GM21619 (cell line): ENCODE measurements around the gene APBB2.

Experiments used
- ATAC-seq: cut with Tn5 transposase; IDR thresholded peaks from one replicate; pipeline ENCODE4 v1.9.1; 2021; ENCODE audit not compliant: unreplicated experiment

The APBB2 gene

GRCh38 chr4:41110050-41110449 lies 104.3 kb downstream of the APBB2 start:
- ATAC-seq = no peak

- ATAC-seq = no peak
Measured at GRCh38 chr4:41108481-41108880, 105.9 kb downstream of the APBB2 start.

DNA sequence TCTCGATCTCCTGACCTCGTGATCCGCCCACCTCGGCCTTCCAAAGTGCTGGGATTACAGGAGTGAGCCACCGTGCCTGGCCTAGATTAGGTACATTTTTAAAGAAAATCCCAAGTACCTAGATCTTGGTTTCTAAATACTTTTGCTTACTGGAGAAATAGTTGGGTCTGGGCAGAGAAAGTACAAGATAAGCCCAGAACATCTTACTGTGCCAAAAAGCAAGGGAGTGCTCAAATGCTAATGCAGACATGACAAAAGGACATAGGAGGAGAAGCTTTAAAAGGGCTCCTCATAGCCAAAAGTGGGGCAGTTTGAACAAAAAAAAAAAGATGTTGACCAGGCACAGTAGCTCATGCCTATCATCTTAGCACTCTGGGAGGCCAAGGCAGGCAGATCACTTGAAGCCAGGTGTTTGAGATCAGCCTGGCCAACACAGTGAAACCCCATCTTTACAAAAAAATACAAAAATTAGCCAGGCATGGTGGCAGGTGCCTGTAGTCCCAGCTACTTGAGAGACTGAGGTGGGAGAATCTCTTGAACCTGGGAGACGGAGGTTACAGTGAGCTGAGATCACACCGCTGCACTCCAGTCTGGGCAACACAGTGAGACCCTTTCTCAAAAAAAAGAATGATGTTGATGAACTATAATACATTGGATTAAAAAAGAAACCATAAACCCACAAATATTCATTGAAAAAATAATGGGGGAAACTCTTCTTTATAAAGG lies 107.5 kb downstream of the APBB2 start:
- ATAC-seq = no peak

DNA sequence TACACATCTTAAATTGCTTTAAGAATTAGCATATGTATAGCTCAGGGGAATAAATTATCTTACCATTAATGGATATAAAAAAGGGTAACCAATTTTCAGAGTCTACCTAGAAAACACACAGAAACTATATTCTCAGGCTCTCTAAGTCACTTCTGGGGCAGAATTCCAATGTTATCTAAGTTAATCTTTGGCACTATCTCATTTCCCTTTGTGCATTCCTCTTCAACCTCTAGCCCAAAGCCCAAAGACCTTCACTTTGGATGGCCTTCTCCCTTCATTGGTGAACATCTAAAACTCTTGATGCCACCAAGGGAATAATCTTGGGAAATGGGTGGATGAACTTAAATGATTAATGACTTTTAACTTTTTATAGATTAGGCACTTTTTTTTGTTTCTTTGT lies 108.3 kb downstream of the APBB2 start:
- ATAC-seq = no peak

DNA sequence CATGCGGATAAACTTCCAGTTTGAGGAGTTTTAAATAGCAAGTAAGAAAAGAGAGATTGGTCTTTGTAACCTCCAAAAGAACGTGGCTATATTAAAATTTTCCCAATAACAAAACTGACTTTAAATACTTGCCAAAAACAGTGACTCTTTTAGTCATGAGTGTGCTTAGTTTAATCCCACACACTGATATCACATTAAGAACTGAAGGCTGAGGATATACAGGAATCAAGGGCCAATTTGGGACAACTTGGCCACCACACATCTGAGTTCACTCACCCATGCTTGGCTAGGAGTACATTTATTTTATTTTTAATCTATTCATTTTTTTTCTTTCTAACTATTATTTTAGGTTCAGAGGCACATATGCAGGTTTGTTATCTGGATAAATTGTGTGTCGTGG lies 110.2 kb downstream of the APBB2 start:
- ATAC-seq = no peak

DNA sequence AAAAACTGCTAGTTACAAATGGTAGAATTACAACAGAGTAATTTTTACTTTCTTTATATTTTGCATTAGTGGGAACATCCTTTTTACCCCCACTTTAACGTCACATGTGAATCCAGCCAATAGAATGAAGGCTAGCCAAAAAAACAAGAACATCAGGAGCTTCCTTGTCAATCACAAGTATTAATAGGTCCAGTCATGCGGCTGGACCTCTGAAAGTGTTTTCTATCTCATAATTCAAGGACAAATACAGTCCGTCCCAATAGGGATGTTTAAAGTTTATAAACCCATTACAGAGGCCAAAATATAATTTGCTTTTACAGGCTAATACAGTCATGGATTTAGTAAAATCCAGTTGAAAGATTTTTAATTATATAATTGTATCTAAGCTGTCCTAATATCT lies 110.7 kb downstream of the APBB2 start:
- ATAC-seq = no peak

DNA sequence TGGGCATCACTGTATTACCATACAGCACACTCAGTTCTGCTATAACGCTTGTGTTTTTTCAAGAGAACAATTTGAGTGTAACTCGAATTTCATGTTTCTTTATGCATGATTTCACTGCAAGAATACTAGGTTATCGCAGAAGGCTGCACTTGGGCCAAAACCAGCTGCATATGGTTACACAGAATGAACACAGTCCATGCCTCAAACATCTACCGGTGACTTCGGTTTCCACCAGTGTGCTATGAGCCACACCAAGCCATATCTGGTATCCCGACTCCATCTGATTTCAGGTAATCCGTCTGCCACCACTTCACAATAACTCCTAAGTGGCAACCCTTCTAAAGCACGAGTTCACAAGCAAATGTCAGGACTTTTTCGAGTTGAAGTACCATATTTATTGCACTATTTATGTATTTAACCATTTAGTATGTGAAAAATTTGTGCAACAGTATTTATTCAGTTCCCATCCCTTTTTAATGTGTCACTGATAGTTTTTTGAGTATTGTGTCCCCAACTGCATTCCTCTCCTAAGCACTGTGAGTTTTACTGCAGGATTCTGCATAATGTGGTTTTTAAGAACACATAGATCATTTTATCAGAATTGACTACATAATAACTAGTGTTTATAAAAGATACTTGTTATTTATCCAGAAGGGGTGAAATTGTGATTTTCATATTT lies 111.8 kb downstream of the APBB2 start:
- no peak for ATAC-seq

- no peak for ATAC-seq
Measured at GRCh38 chr4:41098093-41099048, 116.0 kb downstream of the APBB2 start.

- no peak for ATAC-seq
Measured at GRCh38 chr4:41095973-41096372, 118.4 kb downstream of the APBB2 start.

GRCh38 chr4:41095192-41095872 lies 119.0 kb downstream of the APBB2 start:
- ATAC-seq = no peak

- ATAC-seq = no peak
Measured at GRCh38 chr4:41092128-41092527, 122.2 kb downstream of the APBB2 start.

- ATAC-seq = no peak
Measured at GRCh38 chr4:41081847-41082246, 132.5 kb downstream of the APBB2 start.

- ATAC-seq = no peak
Measured at GRCh38 chr4:41080976-41081375, 133.4 kb downstream of the APBB2 start.

DNA sequence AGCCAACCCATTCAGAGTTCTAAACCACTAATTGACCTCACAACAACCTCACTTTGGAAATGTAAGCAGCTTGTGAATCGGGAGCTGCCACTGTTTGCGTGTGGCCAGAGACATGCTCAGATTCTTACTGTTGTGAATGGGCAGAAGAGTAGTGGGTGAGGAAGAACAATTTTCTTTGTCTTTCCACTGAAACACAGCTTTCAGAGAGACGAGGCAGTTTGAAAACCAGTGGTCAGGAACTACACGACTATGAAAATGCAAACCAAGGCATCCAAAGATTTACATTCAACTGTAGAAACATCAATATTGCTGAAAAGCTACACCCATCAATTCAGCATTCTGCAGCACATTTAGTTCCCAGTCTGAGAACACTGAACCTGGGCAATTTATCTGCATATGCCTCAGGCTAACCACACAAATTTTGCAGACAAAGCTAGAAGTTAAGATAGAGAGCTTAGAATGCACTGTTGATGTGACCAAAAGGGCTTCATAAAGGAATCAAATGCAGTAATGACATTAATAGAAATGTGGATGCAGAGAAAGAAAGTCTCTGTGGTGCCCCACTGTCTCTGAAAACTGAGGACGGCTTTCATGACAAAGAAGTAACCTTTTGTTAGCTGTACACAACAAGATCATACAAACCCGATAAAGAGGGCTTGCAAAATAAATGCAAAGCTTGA lies 134.3 kb downstream of the APBB2 start:
- ATAC-seq = no peak

- ATAC-seq = no peak
Measured at GRCh38 chr4:41077628-41078027, 136.7 kb downstream of the APBB2 start.

DNA sequence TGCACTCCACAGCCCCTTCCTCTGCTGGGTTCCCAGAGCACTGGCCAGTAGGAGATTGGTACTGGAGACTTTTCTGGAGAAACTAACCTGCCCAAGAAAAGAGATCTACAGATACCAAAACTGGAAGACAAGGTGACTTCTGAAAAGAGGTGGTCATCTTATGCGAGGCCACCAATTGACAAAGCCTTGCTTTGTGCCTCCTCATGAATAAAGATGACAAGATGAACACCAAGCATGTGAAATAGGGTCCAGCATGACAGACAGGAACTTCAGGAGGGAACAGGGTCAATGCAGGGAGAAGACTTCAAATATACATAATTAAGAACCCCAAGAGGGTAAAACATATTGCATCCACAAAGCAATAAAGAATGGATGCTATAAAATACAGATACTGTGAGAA lies 137.9 kb downstream of the APBB2 start:
- ATAC-seq = no peak

GRCh38 chr4:41074215-41074614 lies 140.1 kb downstream of the APBB2 start:
- no peak for ATAC-seq

- no peak for ATAC-seq
Measured at GRCh38 chr4:41072021-41072777, 142.1 kb downstream of the APBB2 start.

DNA sequence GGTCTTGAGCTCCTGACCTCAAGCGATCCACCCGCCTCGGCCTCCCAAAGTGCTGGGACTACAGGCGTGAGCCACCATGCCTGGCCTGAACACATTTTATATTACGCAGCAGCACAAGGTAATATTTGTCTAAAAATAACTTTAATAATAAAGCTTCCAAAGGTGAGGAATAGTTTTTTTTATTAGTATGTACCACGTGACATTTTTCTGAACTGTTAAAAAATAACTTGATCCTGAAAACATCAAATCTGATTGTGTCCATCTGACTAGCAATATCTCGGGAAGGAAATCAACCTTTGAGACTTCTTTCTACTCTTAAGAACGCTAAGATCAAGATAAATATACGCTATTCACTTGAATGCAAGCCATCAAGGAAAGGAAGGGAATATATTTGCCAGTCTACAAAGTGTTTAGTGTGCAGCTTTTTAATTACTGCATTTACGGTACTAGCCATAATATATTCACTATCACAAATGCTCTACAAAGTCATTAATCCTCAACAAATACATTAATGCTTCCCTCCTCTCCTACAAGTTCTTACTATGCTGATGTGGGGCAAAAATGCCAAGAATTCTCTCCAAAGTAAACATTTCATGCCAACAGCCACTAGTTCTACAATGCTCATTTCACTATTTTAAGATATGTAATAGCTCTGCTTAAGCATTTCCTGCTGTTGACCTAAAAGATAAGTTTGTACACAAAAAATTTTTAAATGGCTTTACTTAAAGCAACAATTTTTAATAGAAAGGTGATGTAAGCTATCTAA lies 143.6 kb downstream of the APBB2 start:
- no peak for ATAC-seq
